ENCODE results near the gene USP12. TPM values are rescaled to one million over a fixed set of nuclear protein-coding genes. Genes with fewer than 3 reads are reported as not detected.

The USP12 gene
- total and polyA plus RNA-seq, 10 donors, result 13.3 to 37.3 (median 28.3) TPM

DNA sequence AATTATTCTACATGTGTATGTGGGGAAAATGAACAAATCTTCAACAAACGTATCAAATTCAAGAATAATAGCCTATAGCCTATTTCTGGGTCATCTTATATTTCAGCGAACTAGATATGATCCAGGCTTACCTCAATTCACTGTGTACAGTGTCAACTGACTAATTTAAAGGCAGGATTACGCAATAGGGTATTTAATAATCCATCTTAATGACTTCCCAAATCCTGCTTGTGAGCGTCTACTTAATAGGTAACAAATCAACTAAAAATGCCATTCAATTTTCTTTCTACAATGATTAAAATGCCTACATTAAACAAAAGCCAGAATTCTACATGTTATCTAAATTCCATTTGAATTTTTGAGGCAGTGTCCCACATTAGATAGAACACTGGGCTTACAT, 67.0 kb downstream of the USP12 start:
- WGBS, 5 donors, result 60 to 76% (median 63%) methylated on average over 4 of the region's 4 CpGs
- H3K27me3 ChIP-seq (replicated peaks in 1 of 7), result no peaks in the 10 kb centered on the region
- H3K27ac ChIP-seq, result no peak overlapping the region
- H3K4me3 ChIP-seq, result no peak overlapping the region
- peaks cover 0 to 45% (median 16%) of the 10 kb centered on the region in 6 donors for H3K36me3 ChIP-seq
- intact Hi-C loops (cut with DNase I; ENCODE audit: low total_unique reads), result no loop called here
- DNase-seq, result no peak
- H3K9me3 ChIP-seq, result no peaks in the 10 kb centered on the region
- peaks cover 0 to 12% (median under 1%) of the 10 kb centered on the region in 6 donors for H3K4me1 ChIP-seq
- TF ChIP-seq, protein P1, sequence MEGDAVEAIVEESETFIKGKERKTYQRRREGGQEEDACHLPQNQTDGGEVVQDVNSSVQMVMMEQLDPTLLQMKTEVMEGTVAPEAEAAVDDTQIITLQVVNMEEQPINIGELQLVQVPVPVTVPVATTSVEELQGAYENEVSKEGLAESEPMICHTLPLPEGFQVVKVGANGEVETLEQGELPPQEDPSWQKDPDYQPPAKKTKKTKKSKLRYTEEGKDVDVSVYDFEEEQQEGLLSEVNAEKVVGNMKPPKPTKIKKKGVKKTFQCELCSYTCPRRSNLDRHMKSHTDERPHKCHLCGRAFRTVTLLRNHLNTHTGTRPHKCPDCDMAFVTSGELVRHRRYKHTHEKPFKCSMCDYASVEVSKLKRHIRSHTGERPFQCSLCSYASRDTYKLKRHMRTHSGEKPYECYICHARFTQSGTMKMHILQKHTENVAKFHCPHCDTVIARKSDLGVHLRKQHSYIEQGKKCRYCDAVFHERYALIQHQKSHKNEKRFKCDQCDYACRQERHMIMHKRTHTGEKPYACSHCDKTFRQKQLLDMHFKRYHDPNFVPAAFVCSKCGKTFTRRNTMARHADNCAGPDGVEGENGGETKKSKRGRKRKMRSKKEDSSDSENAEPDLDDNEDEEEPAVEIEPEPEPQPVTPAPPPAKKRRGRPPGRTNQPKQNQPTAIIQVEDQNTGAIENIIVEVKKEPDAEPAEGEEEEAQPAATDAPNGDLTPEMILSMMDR (IDR thresholded peaks at IDR 0.05 in 8 of 11, conservative IDR thresholded peaks at IDR 0.05 in 3 of 11), result no peak
- TF ChIP-seq POLR2A (IDR thresholded peaks at IDR 0.05) (no peak), POLR2AphosphoS5 (IDR thresholded peaks at IDR 0.05) (no peak)

DNA sequence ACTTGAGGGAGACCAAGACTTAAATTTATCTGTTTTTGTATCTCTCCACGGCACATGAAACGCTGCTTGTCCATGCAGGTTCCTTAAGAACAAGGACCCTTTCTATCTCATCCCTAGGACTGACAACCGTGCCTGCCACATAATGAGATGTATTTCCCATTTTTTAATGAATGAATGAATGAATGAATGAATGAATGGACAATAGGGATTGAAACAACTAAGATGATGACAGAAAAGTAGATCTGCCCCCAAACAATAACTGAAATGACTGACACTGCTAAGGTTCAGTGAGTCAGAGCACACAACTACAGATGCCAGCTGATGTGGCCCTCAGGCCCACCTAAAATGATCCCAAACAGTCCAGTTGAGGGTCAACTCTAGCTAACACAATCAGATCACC, 69.8 kb downstream of the USP12 start:
- WGBS, 5 donors, result 95 to 99% (median 97%) methylated on average over 3 of the region's 3 CpGs
- TF ChIP-seq, protein P1 (IDR thresholded peaks at IDR 0.05 in 8 of 11, conservative IDR thresholded peaks at IDR 0.05 in 3 of 11), result no peak
- no peak for TF ChIP-seq POLR2A (IDR thresholded peaks at IDR 0.05)
- no peak for TF ChIP-seq POLR2AphosphoS5 (IDR thresholded peaks at IDR 0.05)
- intact Hi-C loops (cut with DNase I; ENCODE audit: low total_unique reads), result no loop called here
- Histone ChIP-seq H3K27ac (no peak overlapping the region), H3K4me3 (no peak overlapping the region), H3K27me3 (replicated peaks in 1 of 7) (no peaks in the 10 kb centered on the region), H3K9me3 (no peaks in the 10 kb centered on the region), H3K36me3 (peaks cover 0 to 52% (median 16%) of the 10 kb centered on the region in 6 donors), H3K4me1 (peaks cover 0 to 18% (median 11%) of the 10 kb centered on the region in 6 donors)
- DNase-seq, result no peak

- Histone ChIP-seq H3K9me3 (no peaks in the 10 kb centered on the region), H3K27ac (no peak overlapping the region)
- 96 to 100% (median 98%) methylated on average over 1 of the region's 1 CpG for WGBS, 5 donors
Measured at GRCh38 chr13:27101289-27101688, 70.3 kb downstream of the USP12 start.

GRCh38 chr13:27097691-27098090, 73.9 kb downstream of the USP12 start:
- no peak overlapping the region for H3K27ac ChIP-seq
- TF ChIP-seq POLR2AphosphoS5 (IDR thresholded peaks at IDR 0.05) (no peak), POLR2A (IDR thresholded peaks at IDR 0.05) (no peak)
- TF ChIP-seq, protein P1 (IDR thresholded peaks at IDR 0.05 in 8 of 11, conservative IDR thresholded peaks at IDR 0.05 in 3 of 11), result no peak
- peaks cover 0 to 59% (median 22%) of the 10 kb centered on the region in 6 donors for H3K36me3 ChIP-seq
- peaks cover 0 to 18% (median 11%) of the 10 kb centered on the region in 6 donors for H3K4me1 ChIP-seq
- H3K9me3 ChIP-seq, result no peaks in the 10 kb centered on the region
- no peak overlapping the region for H3K4me3 ChIP-seq
- no peak for DNase-seq
- H3K27me3 ChIP-seq (replicated peaks in 1 of 7), result no peaks in the 10 kb centered on the region
- intact Hi-C loops (cut with DNase I; ENCODE audit: low total_unique reads), result no loop called here

More at GRCh38 chr13:27101289-27101688, 70.3 kb downstream of the USP12 start:
- peaks cover 0 to 18% (median 11%) of the 10 kb centered on the region in 6 donors for H3K4me1 ChIP-seq
- no peak overlapping the region for H3K4me3 ChIP-seq
- peaks cover 0 to 52% (median 16%) of the 10 kb centered on the region in 6 donors for H3K36me3 ChIP-seq
- DNase-seq, result no peak
- H3K27me3 ChIP-seq (replicated peaks in 1 of 7), result no peaks in the 10 kb centered on the region
- TF ChIP-seq POLR2A (IDR thresholded peaks at IDR 0.05) (no peak), POLR2AphosphoS5 (IDR thresholded peaks at IDR 0.05) (no peak)
- TF ChIP-seq, protein P1 (IDR thresholded peaks at IDR 0.05 in 8 of 11, conservative IDR thresholded peaks at IDR 0.05 in 3 of 11), result no peak
- intact Hi-C loops (cut with DNase I; ENCODE audit: low total_unique reads), result no loop called here
